Measurements from ENCODE around the gene IQSEC3. TPM values are rescaled to one million over a fixed set of nuclear protein-coding genes. Genes with fewer than 3 reads are reported as not detected.

The IQSEC3 gene
- total RNA-seq, 1 donor, result 0.21 TPM

- Histone ChIP-seq H3K9me3 (ENCODE audit: low read depth, low read length) (peaks cover 7% of the 10 kb centered on the region), H3K27me3 (ENCODE audit: insufficient read depth, low read length) (no peaks in the 10 kb centered on the region), H3K4me1 (ENCODE audit: insufficient read depth, low read length) (no peaks in the 10 kb centered on the region), H3K4me3 (ENCODE audit: low read length) (no peak overlapping the region)
Measured at GRCh38 chr12:87315-87714, 20.7 kb downstream of the IQSEC3 start.

- H3K9me3 ChIP-seq (ENCODE audit: low read depth, low read length), result peaks cover 7% of the 10 kb centered on the region
- no peaks in the 10 kb centered on the region for H3K4me1 ChIP-seq (ENCODE audit: insufficient read depth, low read length)
- H3K27me3 ChIP-seq (ENCODE audit: insufficient read depth, low read length), result no peaks in the 10 kb centered on the region
Measured at GRCh38 chr12:87856-88255, 21.3 kb downstream of the IQSEC3 start.

GRCh38 chr12:89653-90052 lies 23.1 kb downstream of the IQSEC3 start:
- Histone ChIP-seq H3K4me3 (ENCODE audit: low read length) (no peak overlapping the region), H3K27me3 (ENCODE audit: insufficient read depth, low read length) (no peaks in the 10 kb centered on the region), H3K9me3 (ENCODE audit: low read depth, low read length) (peaks cover 7% of the 10 kb centered on the region), H3K4me1 (ENCODE audit: insufficient read depth, low read length) (no peaks in the 10 kb centered on the region)

More at GRCh38 chr12:87856-88255, 21.3 kb downstream of the IQSEC3 start:
- no peak overlapping the region for H3K4me3 ChIP-seq (ENCODE audit: low read length)

GRCh38 chr12:91213-91612 lies 24.6 kb downstream of the IQSEC3 start:
- Histone ChIP-seq H3K9me3 (ENCODE audit: low read depth, low read length) (peaks cover 7% of the 10 kb centered on the region), H3K4me3 (ENCODE audit: low read length) (no peak overlapping the region), H3K27me3 (ENCODE audit: insufficient read depth, low read length) (no peaks in the 10 kb centered on the region), H3K4me1 (ENCODE audit: insufficient read depth, low read length) (no peaks in the 10 kb centered on the region)

GRCh38 chr12:93266-94005 lies 26.9 kb downstream of the IQSEC3 start:
- no peaks in the 10 kb centered on the region for H3K4me1 ChIP-seq (ENCODE audit: insufficient read depth, low read length)
- H3K9me3 ChIP-seq (ENCODE audit: low read depth, low read length), result peaks cover 7% of the 10 kb centered on the region
- peaks cover 2% of the 10 kb centered on the region for H3K27me3 ChIP-seq (ENCODE audit: insufficient read depth, low read length)
- H3K4me3 ChIP-seq (ENCODE audit: low read length), result no peak overlapping the region

GRCh38 chr12:96543-96942 lies 30.0 kb downstream of the IQSEC3 start:
- Histone ChIP-seq H3K4me1 (ENCODE audit: insufficient read depth, low read length) (no peaks in the 10 kb centered on the region), H3K4me3 (ENCODE audit: low read length) (no peak overlapping the region), H3K9me3 (ENCODE audit: low read depth, low read length) (no peaks in the 10 kb centered on the region), H3K27me3 (ENCODE audit: insufficient read depth, low read length) (peaks cover 2% of the 10 kb centered on the region)

GRCh38 chr12:98924-99352 lies 32.4 kb downstream of the IQSEC3 start:
- no peaks in the 10 kb centered on the region for H3K4me1 ChIP-seq (ENCODE audit: insufficient read depth, low read length)
- H3K27me3 ChIP-seq (ENCODE audit: insufficient read depth, low read length), result peaks cover 2% of the 10 kb centered on the region
- H3K4me3 ChIP-seq (ENCODE audit: low read length), result no peak overlapping the region
- H3K9me3 ChIP-seq (ENCODE audit: low read depth, low read length), result no peaks in the 10 kb centered on the region

- H3K4me1 ChIP-seq (ENCODE audit: insufficient read depth, low read length), result no peaks in the 10 kb centered on the region
- H3K4me3 ChIP-seq (ENCODE audit: low read length), result no peak overlapping the region
- H3K9me3 ChIP-seq (ENCODE audit: low read depth, low read length), result no peaks in the 10 kb centered on the region
- peaks cover 2% of the 10 kb centered on the region for H3K27me3 ChIP-seq (ENCODE audit: insufficient read depth, low read length)
Measured at GRCh38 chr12:99605-100004, 33.0 kb downstream of the IQSEC3 start.

- no peak overlapping the region for H3K4me3 ChIP-seq (ENCODE audit: low read length)
- H3K4me1 ChIP-seq (ENCODE audit: insufficient read depth, low read length), result no peaks in the 10 kb centered on the region
- no peaks in the 10 kb centered on the region for H3K9me3 ChIP-seq (ENCODE audit: low read depth, low read length)
- H3K27me3 ChIP-seq (ENCODE audit: insufficient read depth, low read length), result no peaks in the 10 kb centered on the region
Measured at GRCh38 chr12:101969-102878, 35.7 kb downstream of the IQSEC3 start.

GRCh38 chr12:102879-103168 lies 36.3 kb downstream of the IQSEC3 start:
- no peaks in the 10 kb centered on the region for H3K9me3 ChIP-seq (ENCODE audit: low read depth, low read length)
- H3K4me3 ChIP-seq (ENCODE audit: low read length), result no peak overlapping the region
- H3K4me1 ChIP-seq (ENCODE audit: insufficient read depth, low read length), result no peaks in the 10 kb centered on the region
- no peaks in the 10 kb centered on the region for H3K27me3 ChIP-seq (ENCODE audit: insufficient read depth, low read length)

- Histone ChIP-seq H3K9me3 (ENCODE audit: low read depth, low read length) (no peaks in the 10 kb centered on the region), H3K4me3 (ENCODE audit: low read length) (no peak overlapping the region), H3K27me3 (ENCODE audit: insufficient read depth, low read length) (no peaks in the 10 kb centered on the region)
Measured at GRCh38 chr12:103169-103981, 36.8 kb downstream of the IQSEC3 start.

GRCh38 chr12:104551-105081 lies 38.0 kb downstream of the IQSEC3 start:
- Histone ChIP-seq H3K9me3 (ENCODE audit: low read depth, low read length) (no peaks in the 10 kb centered on the region), H3K4me3 (ENCODE audit: low read length) (no peak overlapping the region), H3K27me3 (ENCODE audit: insufficient read depth, low read length) (no peaks in the 10 kb centered on the region), H3K4me1 (ENCODE audit: insufficient read depth, low read length) (peaks cover 2% of the 10 kb centered on the region)

More at GRCh38 chr12:103169-103981, 36.8 kb downstream of the IQSEC3 start:
- no peaks in the 10 kb centered on the region for H3K4me1 ChIP-seq (ENCODE audit: insufficient read depth, low read length)

- H3K4me1 ChIP-seq (ENCODE audit: insufficient read depth, low read length), result peaks cover 8% of the 10 kb centered on the region
- no peaks in the 10 kb centered on the region for H3K9me3 ChIP-seq (ENCODE audit: low read depth, low read length)
- H3K4me3 ChIP-seq (ENCODE audit: low read length), result no peak overlapping the region
- H3K27me3 ChIP-seq (ENCODE audit: insufficient read depth, low read length), result no peaks in the 10 kb centered on the region
Measured at GRCh38 chr12:105696-106095, 39.1 kb downstream of the IQSEC3 start.

GRCh38 chr12:106118-106591 lies 39.6 kb downstream of the IQSEC3 start:
- H3K27me3 ChIP-seq (ENCODE audit: insufficient read depth, low read length), result no peaks in the 10 kb centered on the region
- peaks cover 8% of the 10 kb centered on the region for H3K4me1 ChIP-seq (ENCODE audit: insufficient read depth, low read length)
- H3K4me3 ChIP-seq (ENCODE audit: low read length), result no peak overlapping the region
- no peaks in the 10 kb centered on the region for H3K9me3 ChIP-seq (ENCODE audit: low read depth, low read length)

All from mononuclear cell (primary cell).